ENCODE results near the gene CFAP251. TPM values are rescaled to one million over a fixed set of nuclear protein-coding genes. Genes with fewer than 3 reads are reported as not detected.

Gene CFAP251
- total and polyA plus RNA-seq, 10 of the 15 experiments (the other 5 are each of a cell fraction or from before 2014, with no cell fraction given) = 0.10 to 0.97 (median 0.64) TPM

GRCh38 chr12:122021822-122022392 lies 103.5 kb downstream of the CFAP251 start, which contains the start of gene BCL7A (continued):
- TF ChIP-seq EED (IDR thresholded peaks at IDR 0.05; ENCODE audit: low read depth) (no peak), CREB1 (IDR thresholded peaks at IDR 0.05; ENCODE audit: low read depth) (peak; percentile 31; the same call in 1 of the 2 replicates), WRNIP1 (IDR thresholded peaks at IDR 0.05; ENCODE audit: borderline replicate concordance, low read depth, low read length) (no peak), ZNF384 (IDR thresholded peaks at IDR 0.05; ENCODE audit: borderline replicate concordance, low read depth, low read length) (no peak)
- TF ChIP-seq, protein P1, sequence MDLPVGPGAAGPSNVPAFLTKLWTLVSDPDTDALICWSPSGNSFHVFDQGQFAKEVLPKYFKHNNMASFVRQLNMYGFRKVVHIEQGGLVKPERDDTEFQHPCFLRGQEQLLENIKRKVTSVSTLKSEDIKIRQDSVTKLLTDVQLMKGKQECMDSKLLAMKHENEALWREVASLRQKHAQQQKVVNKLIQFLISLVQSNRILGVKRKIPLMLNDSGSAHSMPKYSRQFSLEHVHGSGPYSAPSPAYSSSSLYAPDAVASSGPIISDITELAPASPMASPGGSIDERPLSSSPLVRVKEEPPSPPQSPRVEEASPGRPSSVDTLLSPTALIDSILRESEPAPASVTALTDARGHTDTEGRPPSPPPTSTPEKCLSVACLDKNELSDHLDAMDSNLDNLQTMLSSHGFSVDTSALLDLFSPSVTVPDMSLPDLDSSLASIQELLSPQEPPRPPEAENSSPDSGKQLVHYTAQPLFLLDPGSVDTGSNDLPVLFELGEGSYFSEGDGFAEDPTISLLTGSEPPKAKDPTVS (IDR thresholded peaks at IDR 0.05; ENCODE audit: low read depth, low read length) = no peak

DNA sequence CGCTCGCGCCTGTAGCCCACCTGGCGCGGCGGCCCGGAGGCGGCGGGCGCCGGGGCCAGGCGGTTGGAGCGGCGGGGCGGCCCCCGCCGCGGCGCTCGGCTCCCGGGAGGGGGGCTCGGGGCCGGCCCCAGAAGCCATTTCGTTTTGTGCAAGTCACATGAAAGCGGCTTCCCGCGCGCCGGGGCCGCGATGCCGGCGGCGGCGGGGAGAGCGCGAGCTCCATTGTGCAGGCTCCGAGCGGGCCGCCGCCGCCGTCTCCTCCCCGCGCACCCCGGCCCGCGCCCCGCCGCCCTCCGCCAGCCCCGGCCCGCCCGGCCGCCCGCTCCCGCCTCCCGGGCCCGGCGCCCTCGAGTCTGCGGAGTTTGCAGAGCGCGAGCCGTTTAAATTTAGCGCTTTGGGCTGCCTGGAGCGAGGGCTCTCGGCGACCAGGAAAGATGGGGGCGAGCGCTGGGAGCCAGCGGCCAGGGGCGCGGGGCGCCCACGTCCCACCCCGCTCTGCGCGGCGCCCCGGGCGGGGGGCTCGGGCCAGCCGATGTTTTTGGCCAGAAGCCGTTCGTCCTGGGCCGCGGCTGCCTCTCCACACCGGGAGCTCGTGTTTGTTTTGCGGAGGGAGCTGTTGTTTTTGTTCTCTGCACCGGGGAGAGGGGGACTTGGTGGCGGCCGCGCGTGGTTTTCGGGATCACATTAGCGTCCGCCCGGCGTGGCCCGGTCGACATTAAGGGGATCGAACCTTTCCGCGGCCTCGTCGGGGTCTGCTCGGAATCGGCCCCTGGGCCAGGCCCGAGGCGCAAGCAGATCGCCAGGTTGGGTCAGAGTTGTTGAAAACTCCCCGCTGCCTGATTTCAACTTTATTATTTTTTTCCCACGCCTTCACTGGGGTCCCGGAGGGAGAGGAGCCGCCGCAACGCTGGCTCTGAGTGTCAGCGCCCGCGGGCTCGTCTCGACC lies 104.3 kb downstream of the CFAP251 start:
- H3K9ac ChIP-seq (ENCODE audit: control insufficient read depth, insufficient read depth, low read length) = peak overlapping the region; percentile 36; the same call in 1 of the 2 replicates
- H3K79me2 ChIP-seq (ENCODE audit: control insufficient read depth, insufficient read depth, low read length) = no peaks in the 10 kb centered on the region
- H4K20me1 ChIP-seq (ENCODE audit: control insufficient read depth, insufficient read depth) = no peaks in the 10 kb centered on the region; the same call in 1 of the 2 replicates
- ATAC-seq (no peak), DNase-seq (ENCODE audit: low read depth, low spot score) (no peak), FAIRE-seq (no peak)
- H3K27ac ChIP-seq (ENCODE audit: control insufficient read depth, insufficient read depth) = no peak overlapping the region
- H3K9me3 ChIP-seq (replicated peaks; ENCODE audit: control insufficient read depth, insufficient read depth, low read length) = peaks cover 5% of the 10 kb centered on the region
- intact Hi-C loops (cut with micrococcal nuclease; ENCODE audit: unreplicated experiment) (no loop called here), in situ Hi-C loops (cut with MboI) (no loop called here)
- H3K4me3 ChIP-seq = peak overlapping the region; percentile 65; the same call in 1 of the 2 replicates
- BruUV-seq (replicated peaks) = no TSS peak
- H2AFZ ChIP-seq (ENCODE audit: control insufficient read depth, low read depth, low read length) = no peak overlapping the region
- TF ChIP-seq DPF2 (IDR thresholded peaks at IDR 0.05) = 0 out of 2 replicates have a peak, but pooled peaks have one; percentile 32
- TF ChIP-seq, protein P2, sequence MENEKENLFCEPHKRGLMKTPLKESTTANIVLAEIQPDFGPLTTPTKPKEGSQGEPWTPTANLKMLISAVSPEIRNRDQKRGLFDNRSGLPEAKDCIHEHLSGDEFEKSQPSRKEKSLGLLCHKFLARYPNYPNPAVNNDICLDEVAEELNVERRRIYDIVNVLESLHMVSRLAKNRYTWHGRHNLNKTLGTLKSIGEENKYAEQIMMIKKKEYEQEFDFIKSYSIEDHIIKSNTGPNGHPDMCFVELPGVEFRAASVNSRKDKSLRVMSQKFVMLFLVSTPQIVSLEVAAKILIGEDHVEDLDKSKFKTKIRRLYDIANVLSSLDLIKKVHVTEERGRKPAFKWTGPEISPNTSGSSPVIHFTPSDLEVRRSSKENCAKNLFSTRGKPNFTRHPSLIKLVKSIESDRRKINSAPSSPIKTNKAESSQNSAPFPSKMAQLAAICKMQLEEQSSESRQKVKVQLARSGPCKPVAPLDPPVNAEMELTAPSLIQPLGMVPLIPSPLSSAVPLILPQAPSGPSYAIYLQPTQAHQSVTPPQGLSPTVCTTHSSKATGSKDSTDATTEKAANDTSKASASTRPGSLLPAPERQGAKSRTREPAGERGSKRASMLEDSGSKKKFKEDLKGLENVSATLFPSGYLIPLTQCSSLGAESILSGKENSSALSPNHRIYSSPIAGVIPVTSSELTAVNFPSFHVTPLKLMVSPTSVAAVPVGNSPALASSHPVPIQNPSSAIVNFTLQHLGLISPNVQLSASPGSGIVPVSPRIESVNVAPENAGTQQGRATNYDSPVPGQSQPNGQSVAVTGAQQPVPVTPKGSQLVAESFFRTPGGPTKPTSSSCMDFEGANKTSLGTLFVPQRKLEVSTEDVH (IDR thresholded peaks at IDR 0.05; ENCODE audit: low read depth, partially characterized antibody) = no peak
- H3K4me1 ChIP-seq (ENCODE audit: control insufficient read depth, insufficient read depth, low read length) = peaks cover 19% of the 10 kb centered on the region
- POLR2A ChIA-PET = interaction anchor here (2.6 kb wide), 1 partner anchor 31 kb away, joined by 9 read pairs; no protein-coding TSS in a partner anchor
- H3K27me3 ChIP-seq (replicated peaks in 1 of 2; ENCODE audit: control insufficient read depth in 2 of 2, insufficient read depth in 2 of 2, low read length in 1 of 2) = peaks cover 3 to 17% of the 10 kb centered on the region in 2 experiments
- CTCF ChIA-PET = interaction anchor here (1.0 to 1.7 kb wide), 2 partner anchors 26 to 31 kb away, joined by 3 to 4 read pairs; no protein-coding TSS in a partner anchor
- WGBS (ENCODE audit: insufficient coverage, insufficient replicate concordance, low lambda C conversion rate, missing lambda C conversion rate) = 2% methylated on average over 67 of the region's 124 CpGs
- H3K36me3 ChIP-seq (ENCODE audit: control insufficient read depth in 2 of 2, insufficient read depth in 2 of 2, low read length in 1 of 2) = no peaks in the 10 kb centered on the region
- RAD21 ChIA-PET (ENCODE audit: unreplicated experiment) = interaction anchor here (0.6 to 2.1 kb wide), 3 partner anchors 31 to 104 kb away, joined by 3 to 8 read pairs (median 7); partner anchors contain the start of gene CFAP251
- peak overlapping the region; percentile 64 for H3K4me2 ChIP-seq (ENCODE audit: control insufficient read depth, insufficient read depth)
- SMC1A ChIA-PET (ENCODE audit: uncharacterized antibody, unreplicated experiment) = interaction anchor here (1.5 kb wide), 1 partner anchor 31 kb away, joined by 6 read pairs; no protein-coding TSS in a partner anchor

Data from GM12878 (cell line).